PC-9 (cell line): ENCODE results near the gene FLYWCH1. TPM values are rescaled to one million over a fixed set of nuclear protein-coding genes. Genes with fewer than 3 reads are reported as not detected.
"Not testable (repeated sequence)": the region's sequence is repeated elsewhere in the genome, so short reads cannot be mapped to it uniquely, and the experiment has no call there.

Experiments
- BruUV-seq: library from RNA; stranded (reverse); fragments of 400-500 nt; replicated peaks from 2 replicates; lab custom pipeline; 2021; lab: Mats Ljungman, UMichigan
- CTCF ChIA-PET: fragments of 300-600 bp; sonication (Branson Sonifier 250); formaldehyde crosslinking; loops from one replicate; lab custom pipeline; 2022; ENCODE audit warnings: antibody characterized with exemption; lab: Charles Lee
- POLR2A ChIA-PET: fragments of 300-600 bp; sonication (Branson Sonifier 250); formaldehyde crosslinking; loops from one replicate; lab custom pipeline; 2022; ENCODE audit warnings: antibody characterized with exemption; ENCODE audit not compliant: unreplicated experiment; lab: Charles Lee
- DNase-seq, 2 experiments: peaks; one replicate each; pipeline versions ENCODE4 v3.0.0 to v3.0.0-alpha.2; 2015 to 2022; ENCODE audit warnings: mixed read lengths in 1 of 2
- H2AFZ ChIP-seq: fragments of 200-600 bp; sonication (generic); 2 replicates; pipeline ENCODE4 v1.8.1; 2017; ENCODE audit warnings: antibody characterized with exemption
- H3F3A ChIP-seq: fragments of 200-600 bp; sonication (generic); 2 replicates; pipeline ENCODE4 v1.8.1; 2017; ENCODE audit warnings: antibody characterized with exemption, mild to moderate bottlenecking, low read depth; ENCODE audit not compliant: insufficient read depth
- H3K27ac ChIP-seq: fragments of 200-600 bp; sonication (generic); 2 replicates; pipeline ENCODE4 v1.6.1; 2016; ENCODE audit warnings: mixed run types
- H3K27me3 ChIP-seq: fragments of 200-600 bp; sonication (generic); 2 replicates; pipeline ENCODE4 v1.6.1; 2016; ENCODE audit warnings: low read depth, mixed run types; ENCODE audit not compliant: insufficient read depth
- H3K36me3 ChIP-seq: fragments of 200-600 bp; sonication (generic); 2 replicates; pipeline ENCODE4 v1.6.1; 2016; ENCODE audit warnings: low read depth, mixed run types
- H3K4me1 ChIP-seq: fragments of 200-600 bp; sonication (generic); replicated peaks from 2 replicates; pipeline ENCODE4 v1.6.1; 2016; ENCODE audit warnings: mixed run types; ENCODE audit not compliant: insufficient read depth
- H3K4me2 ChIP-seq: fragments of 200-600 bp; sonication (generic); 2 replicates; pipeline ENCODE4 v1.6.1; 2017; ENCODE audit warnings: mixed run types
- H3K4me3 ChIP-seq: fragments of 200-600 bp; sonication (generic); 2 replicates; pipeline ENCODE4 v1.6.1; 2016; ENCODE audit warnings: mixed run types
- H3K79me2 ChIP-seq: fragments of 200-600 bp; sonication (generic); 2 replicates; pipeline ENCODE4 v1.6.1; 2017; ENCODE audit warnings: low read depth, mixed run types
- H3K9me2 ChIP-seq: fragments of 200-600 bp; sonication (generic); 2 replicates; pipeline ENCODE4 v1.8.1; 2017; ENCODE audit warnings: mild to moderate bottlenecking; ENCODE audit not compliant: insufficient read depth
- H3K9me3 ChIP-seq: fragments of 200-600 bp; sonication (generic); 2 replicates; pipeline ENCODE4 v1.8.1; 2016; ENCODE audit warnings: low read depth; ENCODE audit not compliant: insufficient read depth
- H4K20me1 ChIP-seq: fragments of 200-600 bp; sonication (generic); 2 replicates; pipeline ENCODE4 v1.8.1; 2017; ENCODE audit not compliant: insufficient read depth
- EZH2 ChIP-seq: fragments of 200-600 bp; sonication (generic); IDR thresholded peaks from 2 replicates; pipeline ENCODE4 v1.8.0; 2017; ENCODE audit warnings: antibody characterized with exemption, low read depth
- intact Hi-C: fragments of 100-400 bp; cut with micrococcal nuclease; formaldehyde crosslinking; loops from one replicate; pipeline ENCODE4 v1.10.0; 2022; ENCODE audit not compliant: unreplicated experiment
- total RNA-seq: library from RNA; stranded (reverse); gene quantifications from 2 replicates; pipeline ENCODE4 v1.2.3, GENCODE V29; 2021
- TF ChIP-seq, protein P1 (sequence below): fragments of 200-600 bp; sonication (generic); conservative IDR thresholded peaks from 2 replicates; pipeline ENCODE4 v1.6.1; 2017; ENCODE audit warnings: mixed run types, antibody characterized with exemption, mild to moderate bottlenecking, moderate library complexity

The FLYWCH1 gene
- total RNA-seq, 1 experiment from 2014 or later: 79.9 TPM

DNA sequence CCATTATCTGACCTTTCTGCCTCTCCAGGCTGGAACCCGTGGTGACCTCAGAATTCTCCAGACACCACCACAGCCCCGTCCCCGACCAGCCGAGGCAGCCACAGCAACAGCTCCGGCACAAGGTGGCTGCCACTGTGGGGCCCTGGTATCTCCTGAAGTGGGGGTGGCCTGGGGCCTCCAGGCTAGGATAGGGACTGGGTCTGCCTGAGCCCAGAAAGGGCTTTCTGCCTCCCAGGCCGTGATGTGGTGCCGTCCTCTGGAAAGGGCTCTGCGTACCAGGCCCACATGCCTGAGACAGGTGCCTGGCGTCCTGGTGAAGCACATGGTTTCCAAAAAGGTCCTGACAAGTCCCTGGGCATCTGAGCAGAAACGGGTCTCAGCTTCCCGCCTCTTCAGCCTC, 17.1 kb downstream of the FLYWCH1 start:
- no peak overlapping the region for H3K4me3 ChIP-seq
- no peak overlapping the region for H3K4me2 ChIP-seq
- no peaks in the 10 kb centered on the region for H3K9me3 ChIP-seq
- ChIA-PET POLR2A (no interaction called here), CTCF (no interaction called here)
- H3K27me3 ChIP-seq: no peaks in the 10 kb centered on the region
- TF ChIP-seq EZH2: no peak
- TF ChIP-seq, protein P1, sequence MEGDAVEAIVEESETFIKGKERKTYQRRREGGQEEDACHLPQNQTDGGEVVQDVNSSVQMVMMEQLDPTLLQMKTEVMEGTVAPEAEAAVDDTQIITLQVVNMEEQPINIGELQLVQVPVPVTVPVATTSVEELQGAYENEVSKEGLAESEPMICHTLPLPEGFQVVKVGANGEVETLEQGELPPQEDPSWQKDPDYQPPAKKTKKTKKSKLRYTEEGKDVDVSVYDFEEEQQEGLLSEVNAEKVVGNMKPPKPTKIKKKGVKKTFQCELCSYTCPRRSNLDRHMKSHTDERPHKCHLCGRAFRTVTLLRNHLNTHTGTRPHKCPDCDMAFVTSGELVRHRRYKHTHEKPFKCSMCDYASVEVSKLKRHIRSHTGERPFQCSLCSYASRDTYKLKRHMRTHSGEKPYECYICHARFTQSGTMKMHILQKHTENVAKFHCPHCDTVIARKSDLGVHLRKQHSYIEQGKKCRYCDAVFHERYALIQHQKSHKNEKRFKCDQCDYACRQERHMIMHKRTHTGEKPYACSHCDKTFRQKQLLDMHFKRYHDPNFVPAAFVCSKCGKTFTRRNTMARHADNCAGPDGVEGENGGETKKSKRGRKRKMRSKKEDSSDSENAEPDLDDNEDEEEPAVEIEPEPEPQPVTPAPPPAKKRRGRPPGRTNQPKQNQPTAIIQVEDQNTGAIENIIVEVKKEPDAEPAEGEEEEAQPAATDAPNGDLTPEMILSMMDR: no peak
- intact Hi-C loops: no loop called here
- H3K9me2 ChIP-seq: no peaks in the 10 kb centered on the region
- no peaks in the 10 kb centered on the region for H3K4me1 ChIP-seq
- no TSS peak for BruUV-seq
- no peak overlapping the region for H2AFZ ChIP-seq
- H3K79me2 ChIP-seq: no peaks in the 10 kb centered on the region
- no peak for DNase-seq
- peaks cover 6% of the 10 kb centered on the region; the same call in 1 of the 2 replicates for H4K20me1 ChIP-seq
- H3K27ac ChIP-seq: no peak overlapping the region
- H3K36me3 ChIP-seq: no peaks in the 10 kb centered on the region
- peaks cover 12% of the 10 kb centered on the region; the same call in 1 of the 2 replicates for H3F3A ChIP-seq

DNA sequence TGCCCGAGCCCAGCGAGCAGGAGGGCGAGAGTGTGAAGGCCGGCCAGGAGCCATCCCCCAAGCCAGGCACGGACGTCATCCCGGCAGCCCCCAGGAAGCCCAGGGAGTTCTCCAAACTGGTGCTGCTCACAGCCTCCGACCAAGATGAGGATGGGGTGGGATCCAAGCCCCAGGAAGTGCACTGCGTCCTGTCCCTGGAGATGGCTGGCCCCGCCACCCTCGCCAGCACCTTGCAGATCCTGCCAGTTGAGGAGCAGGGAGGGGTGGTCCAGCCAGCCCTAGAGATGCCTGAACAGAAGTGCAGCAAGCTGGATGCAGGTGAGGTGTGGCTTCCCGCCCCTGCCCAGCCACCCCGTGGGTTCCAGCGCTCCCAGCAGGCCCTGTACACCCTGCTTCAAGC, 18.0 kb downstream of the FLYWCH1 start:
- Histone ChIP-seq H3K36me3 (no peaks in the 10 kb centered on the region), H3K9me2 (no peaks in the 10 kb centered on the region), H3K4me1 (no peaks in the 10 kb centered on the region), H4K20me1 (peaks cover 6% of the 10 kb centered on the region; the same call in 1 of the 2 replicates), H2AFZ (no peak overlapping the region), H3K4me3 (no peak overlapping the region), H3K79me2 (no peaks in the 10 kb centered on the region), H3K27ac (no peak overlapping the region), H3K9me3 (no peaks in the 10 kb centered on the region), H3K4me2 (no peak overlapping the region), H3K27me3 (no peaks in the 10 kb centered on the region), H3F3A (peaks cover 12% of the 10 kb centered on the region; the same call in 1 of the 2 replicates)
- ChIA-PET POLR2A (interaction anchor here (0.5 kb wide), 1 partner anchor 177 kb away, joined by 3 read pairs; no protein-coding TSS in a partner anchor), CTCF (no interaction called here)
- no TSS peak for BruUV-seq
- intact Hi-C loops: no loop called here
- TF ChIP-seq, protein P1: no peak
- TF ChIP-seq EZH2: no peak
- no peak for DNase-seq

DNA sequence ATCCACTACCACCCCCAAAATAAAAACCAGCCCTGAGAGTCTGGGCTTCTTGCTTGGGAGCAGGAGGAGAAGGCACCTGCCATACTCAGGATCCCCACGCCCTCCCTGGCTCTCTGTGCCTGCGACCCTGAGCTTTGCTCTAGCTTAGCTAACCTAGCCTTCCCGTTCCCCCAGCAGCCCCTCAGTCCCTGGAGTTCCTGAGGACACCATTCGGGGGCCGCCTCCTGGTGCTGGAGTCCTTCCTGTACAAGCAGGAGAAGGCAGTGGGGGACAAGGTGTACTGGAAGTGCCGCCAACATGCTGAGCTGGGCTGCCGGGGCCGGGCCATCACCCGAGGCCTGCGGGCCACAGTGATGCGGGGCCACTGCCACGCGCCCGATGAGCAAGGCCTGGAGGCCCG, 18.5 kb downstream of the FLYWCH1 start:
- ChIA-PET CTCF (no interaction called here), POLR2A (interaction anchor here (0.5 kb wide), 1 partner anchor 176 kb away, joined by 3 read pairs; no protein-coding TSS in a partner anchor)
- Histone ChIP-seq H3K27me3 (no peaks in the 10 kb centered on the region), H3K4me2 (no peak overlapping the region), H3K36me3 (no peaks in the 10 kb centered on the region), H4K20me1 (peaks cover 6% of the 10 kb centered on the region; the same call in 1 of the 2 replicates), H2AFZ (no peak overlapping the region), H3K9me2 (no peaks in the 10 kb centered on the region), H3K79me2 (no peaks in the 10 kb centered on the region), H3K27ac (no peak overlapping the region), H3F3A (peaks cover 12% of the 10 kb centered on the region; the same call in 1 of the 2 replicates), H3K4me3 (no peak overlapping the region), H3K9me3 (no peaks in the 10 kb centered on the region), H3K4me1 (no peaks in the 10 kb centered on the region)
- TF ChIP-seq, protein P1: no peak
- no peak for TF ChIP-seq EZH2
- no TSS peak for BruUV-seq
- no peak for DNase-seq
- intact Hi-C loops: no loop called here

DNA sequence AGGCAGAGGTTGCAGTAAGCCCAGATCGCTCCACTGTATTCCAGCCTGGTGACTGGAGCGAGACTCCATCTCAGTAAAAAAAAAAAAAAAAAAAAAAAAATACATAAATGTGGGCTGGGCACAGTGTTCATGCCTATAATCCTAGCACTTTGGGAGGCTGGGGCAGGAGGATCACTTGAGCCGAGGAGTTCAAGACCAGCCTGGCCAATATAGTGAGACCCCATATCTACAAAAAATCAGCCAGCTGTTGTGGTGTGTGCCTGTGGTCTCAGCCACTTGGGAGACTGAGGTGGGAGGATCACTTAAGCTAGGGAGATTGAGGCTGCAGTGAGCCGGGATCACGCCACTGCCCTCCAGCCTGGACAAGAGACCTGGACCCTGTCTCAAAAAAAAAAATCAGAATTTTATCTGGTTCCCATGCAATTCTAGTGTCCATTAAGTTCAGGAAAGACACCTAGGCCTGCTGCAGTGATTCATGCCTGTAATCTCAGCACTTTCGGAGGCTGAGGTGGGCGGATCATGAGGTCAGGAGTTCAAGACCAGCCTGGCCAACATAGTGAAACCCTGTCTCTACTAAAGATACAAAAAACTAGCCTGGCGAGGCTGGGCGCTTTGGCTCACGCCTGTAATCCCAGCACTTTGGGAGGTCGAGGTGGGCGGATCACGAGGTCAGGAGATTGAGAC, 19.6 kb downstream of the FLYWCH1 start:
- H3K27ac ChIP-seq, H3K4me2 ChIP-seq, H3K79me2 ChIP-seq, H3K4me1 ChIP-seq, POLR2A ChIA-PET, H4K20me1 ChIP-seq, BruUV-seq, CTCF ChIA-PET, H3F3A ChIP-seq, H3K36me3 ChIP-seq, H3K27me3 ChIP-seq, H3K9me3 ChIP-seq, intact Hi-C loops, H3K4me3 ChIP-seq, H3K9me2 ChIP-seq, DNase-seq, H2AFZ ChIP-seq: not testable (repeated sequence)
